ENCODE results near the gene KDM2A. TPM values are rescaled to one million over a fixed set of nuclear protein-coding genes. Genes with fewer than 3 reads are reported as not detected.

Gene KDM2A
- total and polyA plus RNA-seq, 2 experiments from 2014 or later: 25.0 to 54.1 TPM

GRCh38 chr11:67117672-67118180 is 1.3 kb upstream of the KDM2A start:
- Histone ChIP-seq H4K20me1 (replicated peaks; ENCODE audit: insufficient read depth) (peaks cover 13% of the 10 kb centered on the region), H3K27me3 (ENCODE audit: insufficient read depth) (peaks cover 10% of the 10 kb centered on the region), H3F3A (replicated peaks; ENCODE audit: low read depth) (0 out of 2 replicates have a peak, but pooled peaks cover 6% of the 10 kb centered on the region), H3K4me1 (ENCODE audit: insufficient read depth) (peaks cover 24% of the 10 kb centered on the region), H3K4me3 (peak overlapping the region; percentile 62), H3K79me2 (replicated peaks; ENCODE audit: insufficient read depth) (peaks cover 32% of the 10 kb centered on the region), H3K36me3 (ENCODE audit: insufficient read depth) (0 out of 2 replicates have a peak, but pooled peaks cover 4% of the 10 kb centered on the region), H3K27ac (ENCODE audit: low read depth) (no peak overlapping the region), H3K9me2 (ENCODE audit: insufficient read depth) (no peaks in the 10 kb centered on the region), H3K4me2 (peak overlapping the region; percentile 79), H2AFZ (peak overlapping the region; percentile 93)
- TF ChIP-seq ETS1 (IDR thresholded peaks at IDR 0.05): no peak
- TF ChIP-seq ZNF462 (CRISPR knock-in tag; IDR thresholded peaks at IDR 0.05): no peak
- TF ChIP-seq EZH2 (IDR thresholded peaks at IDR 0.05; ENCODE audit: low read depth, unreplicated experiment): no peak
- no peak for TF ChIP-seq CTCF (conservative IDR thresholded peaks at IDR 0.05; ENCODE audit: low read depth in 2 of 2)
- no peak for TF ChIP-seq REST (IDR thresholded peaks at IDR 0.05; ENCODE audit: unreplicated experiment)
- TF ChIP-seq NANOG (IDR thresholded peaks at IDR 0.05; ENCODE audit: borderline replicate concordance): no peak
- TF ChIP-seq JUNB (IDR thresholded peaks at IDR 0.05; ENCODE audit: unreplicated experiment): no peak
- TF ChIP-seq ZNF114 (CRISPR knock-in tag; IDR thresholded peaks at IDR 0.05): no peak
- no peak for TF ChIP-seq ZNF331 (CRISPR knock-in tag; IDR thresholded peaks at IDR 0.05; ENCODE audit: low read depth)
- no peak for TF ChIP-seq EZH2phosphoT487 (IDR thresholded peaks at IDR 0.05; ENCODE audit: unreplicated experiment)
- TF ChIP-seq POLR2AphosphoS5 (IDR thresholded peaks at IDR 0.05; ENCODE audit: low read depth): no peak
- TF ChIP-seq STAT1 (IDR thresholded peaks at IDR 0.05; ENCODE audit: unreplicated experiment): no peak
- TF ChIP-seq CREB1 (CRISPR knock-in tag; IDR thresholded peaks at IDR 0.05; ENCODE audit: low read depth): no peak
- DNase-seq (ENCODE audit: low spot score): peak; percentile 69
- Mint-ChIP-seq H3K9me3 (0 out of 3 replicates have a peak, but pooled peaks cover 2% of the 10 kb centered on the region), H3K4me3 (peak overlapping the region; percentile 79), H3K4me1 (peaks cover 37% of the 10 kb centered on the region), H3K36me3 (ENCODE audit: low read depth) (peaks cover 10% of the 10 kb centered on the region), H3K27me3 (ENCODE audit: insufficient read depth, low read depth, poor library complexity) (peaks cover 5% of the 10 kb centered on the region), H3K27ac (0 out of 2 replicates have a peak overlapping the region, but pooled peaks have one; percentile 77)
- peak; percentile 6 for ATAC-seq

All from GM23338 (cell line).